Ovary (tissue), 3 donors: Measurements from ENCODE around the gene MED8.

Experiments
- CTCF ChIP-seq, 3 donors: fragments of 450-650 bp in 2 of 3; fragments of 200-600 bp in 1 of 3; IDR thresholded peaks; one replicate each; pipeline versions ENCODE4 v1.5.1 to v1.8.0; 2016 to 2022; ENCODE audit warnings: antibody characterized with exemption in 3 of 3, mild to moderate bottlenecking in 1 of 3
- POLR2A ChIP-seq: fragments of 450-650 bp; IDR thresholded peaks from one replicate; pipeline ENCODE4 v1.6.1; 2017; ENCODE audit warnings: antibody characterized with exemption, mild to moderate bottlenecking, moderate library complexity
- donor health status: DM: no; HTN: no; CAD: no.

GRCh38 chr1:43358121-43358745 is 31.4 kb downstream of the MED8 start:
- TF ChIP-seq POLR2A (no peak), CTCF (IDR thresholded peaks at IDR 0.05) (no peak)
